Neural progenitor cell (in vitro differentiated cells): ENCODE data around the gene PUS1.

Source experiments
- EZH2 ChIP-seq: fragments of 200-600 bp; sonication (generic); IDR thresholded peaks from 2 replicates; pipeline ENCODE4 v1.6.1; 2017; ENCODE audit warnings: antibody characterized with exemption, mild to moderate bottlenecking, moderate library complexity
- EZH2phosphoT487 ChIP-seq: fragments of 200-600 bp; sonication (generic); IDR thresholded peaks from 2 replicates; pipeline ENCODE4 v1.6.1; 2017; ENCODE audit warnings: antibody characterized with exemption
- TF ChIP-seq, protein P1 (sequence below): fragments of 200-600 bp; sonication (generic); IDR thresholded peaks from 2 replicates; pipeline ENCODE4 v1.5.1; 2017; ENCODE audit warnings: antibody characterized with exemption, mild to moderate bottlenecking

GRCh38 chr12:131991816-131992430 is 62.8 kb downstream of the PUS1 start:
- TF ChIP-seq EZH2phosphoT487 (no peak), EZH2 (no peak)
- TF ChIP-seq, protein P1, sequence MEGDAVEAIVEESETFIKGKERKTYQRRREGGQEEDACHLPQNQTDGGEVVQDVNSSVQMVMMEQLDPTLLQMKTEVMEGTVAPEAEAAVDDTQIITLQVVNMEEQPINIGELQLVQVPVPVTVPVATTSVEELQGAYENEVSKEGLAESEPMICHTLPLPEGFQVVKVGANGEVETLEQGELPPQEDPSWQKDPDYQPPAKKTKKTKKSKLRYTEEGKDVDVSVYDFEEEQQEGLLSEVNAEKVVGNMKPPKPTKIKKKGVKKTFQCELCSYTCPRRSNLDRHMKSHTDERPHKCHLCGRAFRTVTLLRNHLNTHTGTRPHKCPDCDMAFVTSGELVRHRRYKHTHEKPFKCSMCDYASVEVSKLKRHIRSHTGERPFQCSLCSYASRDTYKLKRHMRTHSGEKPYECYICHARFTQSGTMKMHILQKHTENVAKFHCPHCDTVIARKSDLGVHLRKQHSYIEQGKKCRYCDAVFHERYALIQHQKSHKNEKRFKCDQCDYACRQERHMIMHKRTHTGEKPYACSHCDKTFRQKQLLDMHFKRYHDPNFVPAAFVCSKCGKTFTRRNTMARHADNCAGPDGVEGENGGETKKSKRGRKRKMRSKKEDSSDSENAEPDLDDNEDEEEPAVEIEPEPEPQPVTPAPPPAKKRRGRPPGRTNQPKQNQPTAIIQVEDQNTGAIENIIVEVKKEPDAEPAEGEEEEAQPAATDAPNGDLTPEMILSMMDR = no peak
